ENCODE results near the gene AVPR2.

GRCh38 chrX:153948002-153948466 is 43.6 kb downstream of the AVPR2 start:
- TF ChIP-seq CTCF (IDR thresholded peaks at IDR 0.05; ENCODE audit: poor library complexity, severe bottlenecking), result no peak
- TF ChIP-seq POLR2AphosphoS5 (IDR thresholded peaks at IDR 0.05), result no peak
- no peak for TF ChIP-seq MXI1 (conservative IDR thresholded peaks at IDR 0.05; ENCODE audit: poor library complexity, severe bottlenecking)
- TF ChIP-seq REST (IDR thresholded peaks at IDR 0.05; ENCODE audit: borderline replicate concordance), result no peak
- TF ChIP-seq RAD21 (conservative IDR thresholded peaks at IDR 0.05), result no peak
- no peak for TF ChIP-seq EZH2 (IDR thresholded peaks at IDR 0.05; ENCODE audit: borderline replicate concordance, insufficient read depth, low read length, poor library complexity, severe bottlenecking)
- no peak for TF ChIP-seq TAF1 (IDR thresholded peaks at IDR 0.05; ENCODE audit: low read depth)

All from neural cell (in vitro differentiated cells).